AG09319 (cell line): Measurements from ENCODE around the gene MYPOP.

Experiments used
- DNase-seq: peaks from one replicate; pipeline ENCODE4 v3.0.0-alpha.2; 2010; ENCODE audit warnings: low read depth; ENCODE audit errors: extremely low read depth
- CTCF ChIP-seq: IDR thresholded peaks from 2 replicates; pipeline ENCODE4 v1.5.1; 2011; ENCODE audit warnings: low read depth, mild to moderate bottlenecking, inconsistent platforms, low read length, moderate library complexity

MYPOP gene

GRCh38 chr19:45885556-45886426 lies 16.6 kb downstream of the MYPOP start, which contains the start of gene IRF2BP1:
Gene IRF2BP1, minus strand, starts transcription at chr19:45886141. Its CDS starts 367 bp downstream, at chr19:45885774.
- TF ChIP-seq CTCF: no peak
- DNase-seq: peak; percentile 72

- DNase-seq: no peak
- TF ChIP-seq CTCF: no peak
Observed at GRCh38 chr19:45884682-45885555, 17.5 kb downstream of the MYPOP start.

- no peak for DNase-seq
Observed at GRCh38 chr19:45883881-45884681, 18.3 kb downstream of the MYPOP start.

GRCh38 chr19:45883586-45883880 lies 18.9 kb downstream of the MYPOP start:
- no peak for TF ChIP-seq CTCF
- no peak for DNase-seq

More at GRCh38 chr19:45883881-45884681, 18.3 kb downstream of the MYPOP start:
- no peak for TF ChIP-seq CTCF

- peak; percentile 67 for DNase-seq
- peak; percentile 99 for TF ChIP-seq CTCF
Observed at GRCh38 chr19:45882652-45883585, 19.5 kb downstream of the MYPOP start.

GRCh38 chr19:45881909-45882528 lies 20.4 kb downstream of the MYPOP start:
- DNase-seq: no peak
- no peak for TF ChIP-seq CTCF
